Dermis microvascular lymphatic vessel endothelial cell (primary cell): ENCODE measurements around the gene ANGEL1. TPM values are rescaled to one million over a fixed set of nuclear protein-coding genes. Genes with fewer than 3 reads are reported as not detected.

ENCODE experiments used
- DNase-seq, 2 donors: peaks; one replicate each; pipeline versions ENCODE4 v3.0.0 to v3.0.0-alpha.2; 2010; ENCODE audit warnings: low read depth in 2 of 2
- total RNA-seq: library from RNA; depleted of rRNA; stranded (reverse); fragments of >200 nt; gene quantifications from 2 replicates; pipeline ENCODE4 v1.2.1, GENCODE V29; 2014

Gene ANGEL1
- total RNA-seq, 1 donor from 2014 or later = 4.0 TPM

DNA sequence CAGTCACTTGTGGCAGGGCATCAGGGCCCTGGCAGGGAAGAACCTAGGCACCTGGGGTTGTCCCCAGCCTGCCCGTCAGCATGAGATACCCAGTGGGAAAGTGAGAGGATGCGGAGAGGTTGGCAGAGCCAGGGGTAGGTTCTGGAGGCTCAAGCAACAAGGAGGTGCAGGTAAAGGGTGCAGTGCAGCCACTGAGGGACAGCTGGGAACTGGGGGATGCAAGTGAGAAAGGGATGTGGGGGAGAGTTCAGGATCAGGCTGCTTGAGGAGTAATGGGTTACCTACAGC is 32.7 kb downstream of the ANGEL1 start:
- DNase-seq = no peak

DNA sequence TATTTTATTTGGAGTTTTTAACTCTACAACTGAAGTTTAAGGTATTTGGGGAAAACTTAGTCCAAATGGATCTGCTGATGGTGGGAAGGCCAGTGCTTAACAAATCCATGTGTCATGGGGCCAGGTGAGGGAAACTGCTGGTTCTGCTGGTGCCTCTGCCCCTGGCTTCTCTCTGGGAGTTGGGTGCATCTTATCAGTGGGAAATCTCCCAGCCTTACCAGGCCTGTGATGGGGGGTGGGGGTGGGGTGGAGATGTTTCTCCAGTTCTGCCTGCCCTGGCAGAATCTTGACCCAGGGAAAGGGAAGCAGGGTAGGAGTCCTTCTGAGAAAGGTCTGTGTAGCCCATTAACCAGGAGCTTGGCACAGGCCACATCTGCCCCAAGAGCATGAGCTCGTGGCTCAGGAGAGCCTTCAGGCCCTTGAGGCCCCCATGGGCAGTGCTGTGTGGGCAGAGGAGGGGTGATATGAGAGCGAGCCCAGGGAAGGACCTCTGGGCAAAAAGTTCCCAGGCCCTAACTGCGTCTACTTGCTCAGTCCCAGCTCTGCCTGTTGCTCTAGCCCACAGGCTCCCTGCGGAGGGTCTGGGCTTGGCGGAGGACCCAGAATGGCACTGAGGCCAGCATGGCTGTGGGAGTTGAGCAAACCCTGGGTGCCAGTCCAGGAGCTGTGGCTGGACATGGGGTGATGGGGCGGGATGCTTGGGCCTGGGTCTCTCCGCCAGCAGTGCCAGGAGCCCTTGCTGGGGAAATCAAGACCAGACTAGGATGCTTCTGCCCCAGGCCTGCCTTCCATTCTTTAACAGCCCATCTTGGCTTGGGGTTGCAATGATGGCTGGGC is 33.2 kb downstream of the ANGEL1 start:
- no peak for DNase-seq

DNA sequence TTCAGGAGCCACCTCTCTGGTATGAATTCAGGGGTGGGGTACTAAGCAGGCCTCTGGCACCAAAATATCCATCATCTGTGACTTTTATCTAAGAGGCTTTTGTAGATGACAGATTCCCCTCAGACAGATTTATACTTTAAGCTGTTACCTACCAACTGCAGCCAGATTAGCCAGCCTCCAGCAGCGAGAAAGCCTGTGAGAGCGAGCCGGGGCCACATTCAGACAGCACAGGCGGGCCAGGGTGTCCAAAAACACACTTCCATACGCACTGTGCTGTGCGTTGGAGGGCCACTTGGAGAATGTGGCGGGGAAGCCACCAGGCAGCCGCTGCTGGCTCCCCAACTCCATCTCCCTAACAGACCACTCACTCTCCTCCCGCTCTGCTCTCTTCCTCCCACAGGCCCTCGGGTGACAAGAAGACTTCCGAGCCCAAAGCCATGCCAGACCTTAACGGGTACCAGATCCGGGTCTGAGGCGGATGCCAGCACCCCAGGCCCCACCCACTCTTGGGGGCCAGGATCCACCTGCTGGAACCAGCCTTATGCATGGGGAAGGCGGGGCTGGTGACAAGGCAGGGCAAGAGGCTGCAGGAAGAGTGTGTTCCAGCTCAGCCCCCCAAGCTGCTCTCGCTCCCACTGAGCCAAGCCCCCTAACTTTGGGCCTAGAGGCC is 34.0 kb downstream of the ANGEL1 start:
- no peak for DNase-seq

DNA sequence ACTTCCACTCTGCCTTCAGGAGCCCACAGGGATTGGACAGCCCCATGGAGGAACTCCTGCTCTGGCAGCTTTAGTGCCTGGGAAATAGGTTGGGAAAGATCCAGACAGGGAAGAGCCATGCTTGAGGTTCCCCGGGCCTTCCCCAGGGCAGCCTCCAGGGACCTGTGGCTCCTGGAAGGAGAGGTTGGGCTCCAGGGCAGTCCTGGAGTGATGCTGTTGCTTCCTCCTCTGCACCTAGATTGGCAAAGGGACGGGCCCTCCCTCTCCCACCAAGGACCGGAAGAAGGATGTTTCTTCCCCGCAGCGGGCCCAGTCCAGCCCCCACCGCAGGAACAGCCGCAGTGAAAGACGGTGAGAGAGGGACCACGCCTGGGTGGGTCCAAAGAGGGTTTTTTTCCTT is 35.0 kb downstream of the ANGEL1 start:
- DNase-seq = no peak

DNA sequence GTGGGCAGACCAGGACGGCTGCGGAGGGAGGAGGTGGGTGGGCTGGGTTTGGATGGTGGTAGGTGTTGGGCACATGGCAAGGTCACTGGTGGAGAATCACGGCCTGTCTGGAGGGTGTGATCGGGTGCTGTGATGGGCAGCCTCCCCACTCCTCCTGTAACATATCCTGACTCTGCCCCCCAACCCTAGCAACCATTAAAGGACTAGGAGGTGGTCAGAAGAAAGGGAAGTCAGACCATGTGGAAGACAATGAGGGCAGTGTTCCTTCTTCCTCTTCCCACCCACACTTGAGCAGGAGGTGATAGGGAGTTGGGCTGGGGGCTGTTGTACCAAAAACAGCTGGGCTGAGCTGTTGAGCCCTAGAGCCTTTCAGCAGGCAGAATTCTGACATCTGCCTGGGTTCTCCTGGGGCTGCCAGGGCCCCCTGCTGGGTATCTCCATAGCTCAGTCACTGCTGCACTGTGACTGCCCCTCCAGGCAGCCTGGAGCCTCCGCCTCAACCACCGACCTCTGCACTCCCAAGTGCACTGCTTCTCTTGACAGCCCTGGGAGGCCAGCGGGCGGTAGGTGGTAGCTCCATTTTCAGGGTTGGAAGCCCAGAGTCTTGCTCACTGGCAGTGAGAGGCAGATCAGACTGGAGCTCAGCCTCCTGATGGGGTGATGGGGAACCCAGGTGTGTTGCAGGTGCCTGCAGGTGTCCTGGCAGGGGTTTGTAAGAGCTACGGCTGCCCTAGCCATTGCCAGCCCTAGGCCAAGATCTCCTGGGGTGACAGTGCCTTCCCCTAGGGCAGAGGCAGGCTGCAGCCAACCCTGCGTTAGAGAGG is 36.0 kb downstream of the ANGEL1 start:
- no peak for DNase-seq

DNA sequence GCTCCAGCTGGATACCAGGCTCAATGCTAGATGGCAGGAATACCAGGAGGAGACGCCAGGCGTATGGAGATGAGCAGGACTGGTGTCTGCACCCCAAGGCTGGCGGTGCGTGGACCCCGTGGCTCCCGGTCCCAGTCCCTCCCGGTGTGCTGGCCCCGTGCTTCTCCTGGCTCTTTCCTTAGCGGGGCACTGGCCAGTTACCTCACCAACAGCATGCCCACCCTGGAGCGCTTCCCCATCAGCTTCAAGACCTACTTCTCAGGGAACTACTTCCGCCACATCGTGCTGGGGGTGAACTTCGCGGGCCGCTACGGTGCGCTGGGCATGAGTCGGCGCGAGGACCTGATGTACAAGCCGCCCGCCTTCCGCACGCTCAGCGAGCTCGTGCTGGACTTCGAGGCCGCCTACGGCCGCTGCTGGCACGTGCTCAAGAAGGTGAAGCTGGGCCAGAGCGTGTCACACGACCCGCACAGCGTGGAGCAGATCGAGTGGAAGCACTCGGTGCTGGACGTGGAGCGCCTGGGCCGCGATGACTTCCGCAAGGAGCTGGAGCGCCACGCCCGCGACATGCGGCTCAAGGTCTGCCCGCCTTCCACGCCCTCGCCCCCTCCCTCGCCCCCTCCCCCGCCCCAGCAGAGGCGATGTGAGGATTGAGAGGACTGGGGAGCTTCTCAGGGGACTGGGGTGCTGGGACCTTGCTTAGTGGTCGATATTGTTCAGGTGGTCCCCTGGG is 36.8 kb downstream of the ANGEL1 start:
- no peak for DNase-seq

DNA sequence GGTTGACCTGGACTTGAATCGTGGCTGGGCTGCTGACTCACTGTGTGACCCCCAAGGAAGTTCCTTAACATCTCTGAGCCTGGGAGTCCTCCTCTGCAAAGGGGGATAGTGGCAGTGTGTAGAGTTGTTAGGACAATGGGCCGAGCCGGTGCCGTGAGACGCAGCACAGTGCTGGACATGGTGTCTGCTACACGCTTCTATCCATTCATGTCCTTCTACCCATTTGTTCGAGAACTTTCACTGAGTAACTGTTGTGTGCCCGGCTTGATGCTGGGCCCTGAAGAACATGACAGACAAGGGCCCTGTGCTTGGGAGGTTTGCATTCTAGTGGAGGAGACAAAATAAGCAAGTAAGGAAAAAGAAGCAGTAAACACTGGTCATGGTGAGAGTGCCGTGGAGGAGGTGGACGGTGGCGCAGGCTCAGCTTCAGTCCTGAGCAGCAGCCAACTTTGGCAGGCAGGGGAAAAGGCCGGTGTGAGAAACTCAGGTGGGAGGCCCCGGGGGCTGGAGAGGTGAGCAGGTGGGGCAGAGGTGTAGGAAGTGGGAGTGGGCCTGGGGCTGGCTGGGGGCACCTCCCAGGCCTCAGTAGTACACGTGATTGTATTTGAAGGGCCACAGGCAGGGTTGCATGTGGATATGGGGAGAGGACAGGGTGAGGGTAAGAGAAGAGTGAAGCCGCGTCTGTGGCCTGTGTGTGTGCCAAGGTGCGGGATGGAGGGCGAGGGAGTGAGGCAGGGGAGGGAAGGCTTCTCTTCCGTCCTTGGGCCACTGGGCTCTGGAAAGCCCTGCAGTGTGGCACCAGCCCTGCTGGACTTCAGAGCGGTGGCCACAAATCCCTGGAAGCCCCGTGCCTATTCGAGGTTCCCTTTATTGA is 37.6 kb downstream of the ANGEL1 start:
- no peak for DNase-seq

DNA sequence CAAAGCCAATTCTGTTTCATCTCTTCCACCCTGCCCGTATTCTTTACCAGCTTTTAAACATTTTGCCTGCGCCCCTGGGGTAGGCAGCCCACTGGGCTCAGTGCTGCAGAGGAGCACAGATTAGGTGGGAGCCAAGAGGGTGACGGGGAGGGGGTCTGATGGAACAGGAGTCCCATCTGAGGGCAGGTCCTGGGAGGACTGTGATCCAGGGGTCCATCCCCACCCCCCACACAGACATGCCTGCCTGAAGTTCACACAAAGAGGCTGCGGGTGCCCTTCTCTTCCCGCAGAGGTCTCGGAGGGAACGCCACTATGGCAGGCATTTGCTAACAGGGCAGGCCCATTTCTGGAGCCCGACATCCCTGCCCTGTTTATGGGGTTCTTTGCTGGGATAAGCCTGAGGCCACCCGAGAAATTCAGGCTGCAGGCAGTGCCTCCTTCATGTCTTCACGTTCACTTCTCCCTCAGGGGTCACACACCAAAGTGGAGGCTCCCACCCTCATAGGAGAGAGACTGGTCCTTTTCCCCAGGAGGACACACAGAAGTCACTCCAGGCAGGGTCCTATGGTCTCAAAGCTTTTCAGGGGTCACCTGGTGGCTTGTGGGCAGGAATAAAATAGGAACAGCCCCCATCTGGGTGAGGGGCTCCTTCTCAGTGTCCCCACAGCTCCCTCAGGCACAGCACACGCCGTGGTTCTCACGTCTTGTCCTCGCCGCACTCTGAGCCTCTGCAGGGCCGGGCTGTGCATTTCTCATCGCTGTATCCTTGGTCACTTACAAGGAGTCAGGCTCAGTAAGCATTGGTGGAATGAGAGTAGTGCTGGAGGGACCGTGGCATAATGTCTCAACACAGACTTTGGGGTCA is 38.5 kb downstream of the ANGEL1 start:
- DNase-seq = no peak

DNA sequence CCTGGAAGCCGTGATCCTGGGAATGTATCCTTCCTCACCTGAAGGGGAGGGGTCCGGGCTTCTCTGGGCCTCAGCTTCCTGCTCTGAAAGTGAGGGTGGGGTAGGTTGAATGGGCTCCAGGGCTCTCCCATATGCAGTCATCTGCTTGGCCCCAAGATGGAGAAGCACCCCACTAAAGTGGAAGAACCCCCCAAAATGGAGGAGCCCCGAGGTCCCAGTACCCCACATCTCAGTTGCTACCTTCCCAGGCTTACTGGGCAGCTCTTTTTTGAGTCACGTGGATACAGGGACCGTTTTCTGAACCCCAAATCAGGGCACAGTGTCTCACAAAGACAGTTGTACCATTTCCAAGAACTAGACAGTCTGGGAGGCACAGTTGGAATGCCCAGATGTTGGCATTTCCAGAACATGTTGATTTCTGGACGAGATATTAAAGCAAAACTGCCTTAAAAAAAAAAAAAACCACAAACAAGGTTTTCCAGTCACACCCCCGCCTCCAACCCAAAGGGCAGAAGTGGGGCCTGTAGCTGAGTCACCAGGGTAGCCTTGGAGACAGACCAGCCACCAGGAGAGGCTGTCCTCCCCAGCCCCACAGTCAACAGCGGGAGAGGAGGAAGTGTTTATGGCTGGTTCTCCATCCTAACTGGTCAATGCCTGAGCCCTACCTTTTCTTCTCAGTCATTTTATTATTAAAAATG is 39.3 kb downstream of the ANGEL1 start:
- peak in 1 of 2 donors; percentile 86 for DNase-seq

DNA sequence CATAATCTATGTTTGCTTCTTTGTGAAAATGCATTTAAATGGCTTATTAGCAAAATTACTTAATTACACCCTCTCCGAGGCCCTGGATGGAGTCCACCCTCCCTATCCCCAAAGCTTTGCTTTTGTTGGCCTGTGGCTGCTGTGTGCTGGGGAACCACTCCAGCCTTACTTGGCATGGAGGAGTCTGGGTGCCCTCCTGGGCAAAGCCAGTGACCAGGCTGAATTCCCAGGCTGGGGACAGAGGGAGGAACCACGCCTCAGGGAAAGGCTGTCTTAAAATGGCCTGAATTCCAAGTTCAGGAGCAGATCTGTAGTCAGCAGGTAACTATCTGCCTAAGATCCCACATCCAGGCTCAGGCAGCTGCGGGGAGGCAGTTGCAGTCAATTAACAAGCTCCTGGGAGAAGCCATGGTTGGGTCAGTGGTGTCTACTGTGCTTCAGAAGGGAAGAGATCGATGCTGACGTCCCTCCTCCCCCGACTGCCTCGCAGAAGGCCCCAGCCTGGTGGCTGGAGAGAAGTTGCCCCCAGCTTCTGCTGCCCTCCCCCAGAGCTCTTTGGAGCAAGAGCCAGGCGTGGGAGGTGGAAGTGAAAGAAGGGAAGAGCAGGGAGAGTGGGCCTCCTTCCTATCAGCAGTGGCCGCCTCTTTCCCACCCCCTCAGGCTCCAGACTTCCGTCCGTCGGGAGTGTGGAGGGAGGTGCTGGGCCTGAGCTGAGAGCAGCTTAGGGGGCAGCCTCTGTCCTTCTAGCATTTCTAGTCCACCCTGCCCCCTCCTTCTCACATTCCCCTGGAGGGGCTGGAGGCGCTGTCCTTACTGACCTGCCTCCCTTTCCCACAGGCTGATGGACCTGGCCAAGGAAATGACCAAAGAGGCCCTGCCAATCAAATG is 40.1 kb downstream of the ANGEL1 start:
- DNase-seq = peak in 1 of 2 donors; percentile 70

DNA sequence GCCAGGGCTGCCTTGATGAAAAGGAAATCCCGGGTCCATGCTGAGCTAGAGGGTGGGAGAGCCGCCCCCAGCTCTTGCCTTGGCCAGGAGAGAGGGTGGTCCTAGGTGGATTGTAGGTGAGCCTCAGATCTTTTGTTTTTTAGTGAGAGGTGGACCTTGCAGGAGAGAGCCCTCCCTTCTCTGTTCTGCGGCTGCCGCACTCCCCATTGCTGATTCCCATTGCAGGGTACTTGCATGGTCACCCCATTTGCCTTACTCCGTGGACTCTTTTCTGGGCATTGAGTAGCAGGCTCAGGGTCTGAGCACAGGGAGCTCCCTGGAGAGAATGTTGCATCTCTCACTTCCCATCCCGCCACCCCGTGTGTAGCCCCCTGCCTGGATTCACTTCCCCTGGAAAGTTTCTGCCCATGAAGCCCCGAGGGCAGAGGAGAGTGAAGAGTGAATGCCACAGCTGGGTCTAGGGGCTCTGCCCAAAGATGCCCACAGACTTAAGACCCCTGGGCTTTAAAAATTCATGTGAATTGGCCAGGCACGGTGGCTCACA is 41.2 kb downstream of the ANGEL1 start:
- DNase-seq = no peak

DNA sequence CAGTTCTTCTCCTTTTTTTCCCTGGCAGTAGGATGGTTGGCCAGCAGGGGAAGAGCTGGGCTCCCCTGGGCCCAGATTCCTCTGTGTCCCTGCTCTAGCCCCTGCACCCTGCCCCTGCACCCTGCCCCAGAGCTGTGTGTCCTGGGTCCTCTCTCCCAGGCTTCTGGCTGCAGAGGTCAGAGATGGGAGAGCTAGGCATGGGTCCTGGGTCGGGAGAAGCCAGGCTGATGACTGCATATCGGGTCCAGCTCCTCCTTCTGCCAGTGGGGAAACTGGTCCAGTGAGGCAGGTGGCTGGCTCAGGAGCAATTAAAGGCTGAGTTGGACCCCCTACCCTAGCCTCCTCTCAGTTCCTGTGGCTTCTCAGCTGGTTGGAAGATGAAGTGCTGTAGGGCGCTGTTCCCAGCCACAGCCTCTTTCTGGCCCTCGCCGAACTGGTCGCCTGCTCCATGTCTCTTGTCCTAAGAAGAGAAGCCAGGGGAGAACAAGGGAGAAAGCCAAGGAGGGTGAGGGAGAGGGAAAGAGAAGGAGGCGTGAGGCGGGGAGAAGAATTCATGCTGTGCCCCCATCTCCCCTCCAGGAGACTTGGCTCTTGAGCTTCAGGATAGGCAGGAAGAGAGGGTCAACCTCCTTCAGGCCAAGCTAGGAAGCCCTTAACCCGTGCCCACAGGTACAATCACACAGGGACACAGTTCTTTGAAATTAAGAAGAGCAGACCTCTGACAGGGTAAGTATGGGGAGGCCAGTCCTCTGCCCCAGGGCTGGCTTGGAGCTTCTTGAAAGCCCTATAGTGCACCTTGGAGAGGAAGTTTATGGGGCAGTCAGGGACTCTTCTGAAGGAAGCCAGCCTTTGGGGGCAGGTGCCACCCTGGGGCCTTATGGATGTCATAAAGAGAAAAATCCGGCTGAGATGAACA is 41.9 kb downstream of the ANGEL1 start:
- no peak for DNase-seq

DNA sequence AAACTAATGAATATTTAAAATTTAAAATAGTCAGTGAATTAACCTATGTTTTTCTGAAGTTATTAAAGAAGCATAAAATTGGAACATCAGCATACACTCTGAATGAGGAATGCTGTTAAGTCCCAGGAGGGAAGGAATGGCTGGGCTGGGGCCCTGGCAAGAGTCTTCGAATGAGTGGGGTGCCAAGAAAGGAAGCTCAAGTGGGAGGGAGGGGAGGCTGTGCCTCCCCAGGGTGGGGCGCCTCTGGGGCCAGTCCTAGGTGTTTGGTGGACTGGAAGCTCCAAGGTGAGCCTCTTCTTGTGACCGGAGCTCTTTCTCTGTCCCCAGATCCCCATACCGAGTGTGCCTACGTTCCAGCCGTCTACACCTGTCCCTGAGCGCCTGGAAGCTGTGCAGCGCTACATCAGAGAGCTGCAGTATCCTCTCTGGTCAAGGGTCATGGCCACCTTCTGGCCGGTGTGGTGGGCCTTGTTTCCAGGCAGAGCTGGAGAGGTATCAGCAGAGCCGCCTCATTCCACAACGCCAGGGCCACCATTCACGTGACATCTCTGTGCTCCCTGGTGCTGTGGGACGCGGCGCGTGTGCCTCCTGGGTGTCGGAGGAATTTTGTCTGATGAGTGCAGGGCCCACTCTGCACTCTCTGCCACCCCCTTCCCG is 42.9 kb downstream of the ANGEL1 start:
- no peak for DNase-seq

DNA sequence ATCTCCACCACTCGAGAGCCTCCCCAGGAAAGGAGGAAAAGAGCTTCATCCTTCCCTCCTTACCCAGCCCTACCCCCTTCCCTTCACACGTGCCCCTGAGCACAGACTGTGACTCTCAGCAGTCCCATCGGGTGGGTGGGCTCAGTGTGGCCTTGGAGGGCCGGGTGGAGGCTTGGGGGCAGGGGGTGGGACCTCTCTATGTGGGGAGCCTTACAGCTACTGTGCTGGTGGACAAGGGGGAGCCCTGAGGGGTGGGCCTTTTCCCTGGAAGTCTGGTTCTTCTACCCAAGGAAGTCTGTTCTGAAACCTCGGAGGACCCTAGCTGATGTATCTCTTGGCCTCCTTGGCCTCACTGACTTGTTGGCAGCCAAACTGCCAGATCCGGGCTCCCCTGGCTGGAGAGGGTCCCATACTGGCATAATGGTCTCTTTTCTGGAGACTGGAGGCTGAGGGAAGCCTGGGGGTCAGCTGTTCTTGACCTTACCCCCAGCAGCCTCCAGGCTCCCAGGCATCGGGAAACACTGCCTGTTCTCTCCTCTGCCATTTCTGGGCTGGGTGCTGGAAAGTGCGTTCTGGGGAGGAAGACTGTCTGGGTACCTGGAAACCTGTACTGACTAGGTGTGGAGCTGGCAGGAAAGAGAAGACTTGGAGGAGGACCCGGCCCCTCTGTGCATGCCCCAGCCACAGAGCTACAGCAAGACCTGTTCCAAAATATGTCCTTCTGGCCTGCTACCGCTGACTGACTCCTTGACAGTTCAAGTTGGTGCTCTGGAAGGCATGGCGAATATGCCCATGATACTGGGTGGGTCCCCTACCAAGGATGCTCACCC is 43.8 kb downstream of the ANGEL1 start:
- DNase-seq = no peak
